ENCODE measurements around the gene BSN. TPM values are rescaled to one million over a fixed set of nuclear protein-coding genes. Genes with fewer than 3 reads are reported as not detected.

The BSN gene
- under 0.01 and 0.20 TPM in 2 replicates for total RNA-seq

GRCh38 chr3:49553692-49554632, at the start of gene BSN:
BSN (plus strand) TSS chr3:49554477; CDS start chr3:49554603, 126 bp downstream.

GRCh38 chr3:49673715-49674496, 119.6 kb downstream of the BSN start, which contains the start of gene APEH:
APEH (plus strand) TSS chr3:49674351; CDS start chr3:49674402, 51 bp downstream.

GRCh38 chr3:49689046-49689907, 135.0 kb downstream of the BSN start, which contains the start of the genes MST1 and RNF123:
MST1 (minus strand) TSS chr3:49689474; CDS start chr3:49688691, 783 bp downstream.
RNF123 (plus strand) TSS chr3:49689557; CDS start chr3:49691166, 1,609 bp downstream.

GRCh38 chr3:49719214-49719884, 165.1 kb downstream of the BSN start, which contains the start of gene AMIGO3:
AMIGO3 (minus strand) TSS chr3:49719684; CDS start chr3:49719465, 219 bp downstream.

Small RNAs within 50 kb of the gene (small RNA-seq; reads per million reads assigned to genes)
- not detected for gene AMIGO3

Other genes starting within 250 kb of the BSN start
- gene USP4, start 214.4 kb upstream of the BSN start, total RNA-seq: 15.4 and 21.3 TPM in 2 replicates
- 203 and 264 TPM in 2 replicates for gene GPX1, start 196.1 kb upstream of the BSN start, total RNA-seq
- gene RHOA, start 142.5 kb upstream of the BSN start, total RNA-seq: 535 and 567 TPM in 2 replicates
- 17.3 and 17.4 TPM in 2 replicates for gene TCTA, start 142.1 kb upstream of the BSN start, total RNA-seq
- 0.39 and 0.73 TPM in 2 replicates for gene AMT, start 132.0 kb upstream of the BSN start, total RNA-seq
- 1.6 and 3.3 TPM in 2 replicates for gene NICN1, start 125.2 kb upstream of the BSN start, total RNA-seq
- gene DAG1, start 84.2 kb upstream of the BSN start, total RNA-seq: 37.8 and 48.3 TPM in 2 replicates
- gene APEH, start 119.9 kb downstream of the BSN start, total RNA-seq: 127 and 142 TPM in 2 replicates
- 3.3 and 4.8 TPM in 2 replicates for gene MST1, start 135.0 kb downstream of the BSN start, total RNA-seq
- gene RNF123, start 135.1 kb downstream of the BSN start, total RNA-seq: 25.0 and 35.8 TPM in 2 replicates
- 0.37 and 1.2 TPM in 2 replicates for gene AMIGO3, start 165.2 kb downstream of the BSN start, total RNA-seq
- 16.2 and 26.0 TPM in 2 replicates for gene GMPPB, start 169.5 kb downstream of the BSN start, total RNA-seq
- gene IP6K1, start 232.1 kb downstream of the BSN start, total RNA-seq: 33.4 and 35.6 TPM in 2 replicates
- gene CDHR4, start 245.4 kb downstream of the BSN start, total RNA-seq: 0.37 TPM in 1 of 2 replicates, not detected in the other
- 6.2 and 6.6 TPM in 2 replicates for gene INKA1, start 248.8 kb downstream of the BSN start, total RNA-seq

Data from subcutaneous preadipocyte (primary cell).